Measurements from ENCODE around the gene GORASP1.
A peak's percentile ranks its signal among the peaks of the same experiment; 100 is the strongest.

The GORASP1 gene

GRCh38 chr3:39102504-39103323 lies 4.7 kb downstream of the GORASP1 start:
- no peak for DNase-seq

- DNase-seq = peak; percentile 38
These were observed 6.3 kb downstream of the GORASP1 start for GRCh38 chr3:39101022-39101689.

- DNase-seq = no peak
These were observed 6.9 kb downstream of the GORASP1 start for GRCh38 chr3:39100500-39100886.

- no peak for DNase-seq
These were observed 7.5 kb downstream of the GORASP1 start for GRCh38 chr3:39099738-39100499.

- DNase-seq = no peak
These were observed 8.2 kb downstream of the GORASP1 start for GRCh38 chr3:39099242-39099641.

- DNase-seq = no peak
These were observed 8.9 kb downstream of the GORASP1 start for GRCh38 chr3:39098473-39099000.

- no peak for DNase-seq
These were observed 9.5 kb downstream of the GORASP1 start for GRCh38 chr3:39097716-39098472.

- DNase-seq = no peak
These were observed 10.7 kb downstream of the GORASP1 start for GRCh38 chr3:39096775-39097174.

- DNase-seq = no peak
These were observed 11.6 kb downstream of the GORASP1 start for GRCh38 chr3:39095778-39096177.

GRCh38 chr3:39094851-39095677 lies 12.4 kb downstream of the GORASP1 start:
- DNase-seq = no peak

- DNase-seq = no peak
These were observed 16.5 kb downstream of the GORASP1 start for GRCh38 chr3:39090922-39091321.

GRCh38 chr3:39088889-39089288 lies 18.5 kb downstream of the GORASP1 start:
- DNase-seq = no peak

- DNase-seq = no peak
These were observed 19.0 kb downstream of the GORASP1 start for GRCh38 chr3:39088456-39088855.

- no peak for DNase-seq
These were observed 21.3 kb downstream of the GORASP1 start for GRCh38 chr3:39086144-39086543.

GRCh38 chr3:39082666-39083313 lies 24.6 kb downstream of the GORASP1 start:
- no peak for DNase-seq

- no peak for DNase-seq
These were observed 27.4 kb downstream of the GORASP1 start for GRCh38 chr3:39080026-39080425.

- no peak for DNase-seq
These were observed 27.9 kb downstream of the GORASP1 start for GRCh38 chr3:39079530-39079929.

GRCh38 chr3:39075910-39076309 lies 31.5 kb downstream of the GORASP1 start:
- DNase-seq = no peak

- no peak for DNase-seq
These were observed 38.9 kb downstream of the GORASP1 start for GRCh38 chr3:39068556-39068955.

GRCh38 chr3:39067286-39067685 lies 40.1 kb downstream of the GORASP1 start:
- no peak for DNase-seq

GRCh38 chr3:39065197-39065596 lies 42.2 kb downstream of the GORASP1 start:
- DNase-seq = peak; percentile 42
